ENCODE data around the gene GPR6. TPM values are rescaled to one million over a fixed set of nuclear protein-coding genes. Genes with fewer than 3 reads are reported as not detected.

The GPR6 gene
- total and polyA plus RNA-seq, 2 donors (not counting 1 experiment from before 2014, with no cell fraction given) = not detected

- H3K27ac ChIP-seq (ENCODE audit: insufficient read depth, low read length) = no peak overlapping the region
- TF ChIP-seq EZH2 (IDR thresholded peaks at IDR 0.05; ENCODE audit: low read length, missing control alignments) (no peak), CTCF (conservative IDR thresholded peaks at IDR 0.05 in 1 of 2, IDR thresholded peaks at IDR 0.05 in 1 of 2; ENCODE audit: low read depth in 1 of 2, low read length in 2 of 2) (no peak)
- no peak overlapping the region for H3K4me2 ChIP-seq (ENCODE audit: extremely low read depth, insufficient read depth, low read length)
- no peaks in the 10 kb centered on the region for H3K4me1 ChIP-seq (ENCODE audit: control insufficient read depth, extremely low read depth, insufficient read depth, low read length)
- H3K79me2 ChIP-seq (ENCODE audit: control insufficient read depth, insufficient read depth, low read length) = no peaks in the 10 kb centered on the region
- no peak overlapping the region for H2AFZ ChIP-seq (ENCODE audit: low read length)
- H3K27me3 ChIP-seq (ENCODE audit: control insufficient read depth, insufficient read depth, low read length) = peaks cover 3% of the 10 kb centered on the region
- no peaks in the 10 kb centered on the region for H3K9me3 ChIP-seq (ENCODE audit: control insufficient read depth, insufficient read depth, low read depth, low read length)
- DNase-seq (ENCODE audit: low read depth in 2 of 2) = no peak
- H3K4me3 ChIP-seq (replicated peaks in 1 of 4; ENCODE audit: control extremely low read depth in 1 of 4, insufficient read depth in 1 of 4, low read depth in 3 of 4, low read length in 4 of 4) = no peak overlapping the region
- H3K9ac ChIP-seq (ENCODE audit: insufficient read depth, low read length) = no peak overlapping the region
- no peaks in the 10 kb centered on the region for H4K20me1 ChIP-seq (ENCODE audit: control insufficient read depth, extremely low read depth, insufficient read depth, low read length)
- no peaks in the 10 kb centered on the region for H3K36me3 ChIP-seq (ENCODE audit: control insufficient read depth, insufficient read depth, low read length)
Observed at GRCh38 chr6:109979033-109979921, 1.2 kb downstream of the GPR6 start.

DNA sequence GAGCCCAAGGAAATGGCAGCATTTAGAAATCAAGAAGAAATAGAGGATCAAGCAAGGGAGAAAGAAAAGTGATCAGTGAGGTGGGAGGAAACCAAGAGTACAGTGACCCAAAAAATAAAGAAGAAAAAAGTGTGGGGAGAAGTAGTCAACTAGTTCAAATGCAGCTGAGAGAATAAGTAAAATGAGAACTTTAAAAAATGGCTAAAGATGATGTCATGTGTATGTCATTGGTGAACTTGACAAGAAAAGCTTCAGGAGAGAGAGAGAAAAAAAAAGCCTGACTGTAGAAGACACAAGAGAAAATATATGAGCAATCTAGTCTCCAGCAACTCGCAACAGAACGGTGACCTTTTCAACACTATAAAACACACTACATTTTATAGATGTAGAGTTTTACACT lies 6.3 kb downstream of the GPR6 start:
- Histone ChIP-seq H3K4me2 (ENCODE audit: extremely low read depth, insufficient read depth, low read length) (no peak overlapping the region), H3K27me3 (ENCODE audit: control insufficient read depth, insufficient read depth, low read length) (peaks cover 3% of the 10 kb centered on the region), H3K79me2 (ENCODE audit: control insufficient read depth, insufficient read depth, low read length) (no peaks in the 10 kb centered on the region), H2AFZ (ENCODE audit: low read length) (no peak overlapping the region), H3K4me3 (replicated peaks in 1 of 4; ENCODE audit: control extremely low read depth in 1 of 4, insufficient read depth in 1 of 4, low read depth in 3 of 4, low read length in 4 of 4) (no peak overlapping the region), H3K9me3 (ENCODE audit: control insufficient read depth, insufficient read depth, low read depth, low read length) (no peaks in the 10 kb centered on the region), H3K4me1 (ENCODE audit: control insufficient read depth, extremely low read depth, insufficient read depth, low read length) (no peaks in the 10 kb centered on the region), H4K20me1 (ENCODE audit: control insufficient read depth, extremely low read depth, insufficient read depth, low read length) (no peaks in the 10 kb centered on the region), H3K27ac (ENCODE audit: insufficient read depth, low read length) (no peak overlapping the region), H3K36me3 (ENCODE audit: control insufficient read depth, insufficient read depth, low read length) (no peaks in the 10 kb centered on the region), H3K9ac (ENCODE audit: insufficient read depth, low read length) (no peak overlapping the region)
- DNase-seq (ENCODE audit: low read depth in 2 of 2) = no peak
- TF ChIP-seq CTCF (conservative IDR thresholded peaks at IDR 0.05 in 1 of 2, IDR thresholded peaks at IDR 0.05 in 1 of 2; ENCODE audit: low read depth in 1 of 2, low read length in 2 of 2) (no peak), EZH2 (IDR thresholded peaks at IDR 0.05; ENCODE audit: low read length, missing control alignments) (no peak)

GRCh38 chr6:109987196-109987595 lies 9.1 kb downstream of the GPR6 start:
- Histone ChIP-seq H3K4me3 (replicated peaks in 1 of 4; ENCODE audit: control extremely low read depth in 1 of 4, insufficient read depth in 1 of 4, low read depth in 3 of 4, low read length in 4 of 4) (no peak overlapping the region), H3K79me2 (ENCODE audit: control insufficient read depth, insufficient read depth, low read length) (no peaks in the 10 kb centered on the region), H3K27me3 (ENCODE audit: control insufficient read depth, insufficient read depth, low read length) (no peaks in the 10 kb centered on the region), H2AFZ (ENCODE audit: low read length) (no peak overlapping the region), H3K4me2 (ENCODE audit: extremely low read depth, insufficient read depth, low read length) (no peak overlapping the region), H3K9ac (ENCODE audit: insufficient read depth, low read length) (no peak overlapping the region), H3K4me1 (ENCODE audit: control insufficient read depth, extremely low read depth, insufficient read depth, low read length) (no peaks in the 10 kb centered on the region), H3K36me3 (ENCODE audit: control insufficient read depth, insufficient read depth, low read length) (no peaks in the 10 kb centered on the region), H3K9me3 (ENCODE audit: control insufficient read depth, insufficient read depth, low read depth, low read length) (no peaks in the 10 kb centered on the region), H4K20me1 (ENCODE audit: control insufficient read depth, extremely low read depth, insufficient read depth, low read length) (no peaks in the 10 kb centered on the region), H3K27ac (ENCODE audit: insufficient read depth, low read length) (no peak overlapping the region)
- TF ChIP-seq EZH2 (IDR thresholded peaks at IDR 0.05; ENCODE audit: low read length, missing control alignments) (no peak), CTCF (conservative IDR thresholded peaks at IDR 0.05 in 1 of 2, IDR thresholded peaks at IDR 0.05 in 1 of 2; ENCODE audit: low read depth in 1 of 2, low read length in 2 of 2) (no peak)
- no peak for DNase-seq (ENCODE audit: low read depth in 2 of 2)
